ENCODE measurements around the gene CACNA2D2.

DNA sequence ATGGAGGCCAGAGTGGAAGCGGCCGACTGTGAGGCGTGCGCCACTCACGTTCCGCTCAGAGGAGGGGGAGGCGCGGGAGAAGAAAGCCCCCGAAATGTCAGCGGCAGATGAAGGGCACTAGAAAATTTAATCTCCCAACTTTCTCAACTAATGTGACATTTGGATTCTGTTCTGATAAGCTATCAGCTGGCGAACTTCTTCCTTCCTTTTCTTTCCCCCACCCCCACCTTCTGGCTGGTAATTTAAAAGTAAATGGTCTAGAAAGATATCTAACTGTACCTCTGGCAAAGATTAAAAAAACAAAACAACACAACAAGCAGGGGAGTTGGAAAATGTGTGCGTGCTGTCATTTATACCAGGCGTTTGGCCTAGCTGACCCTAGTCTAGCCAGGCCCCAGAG is 117.7 kb downstream of the CACNA2D2 start:
- TF ChIP-seq, protein P1, sequence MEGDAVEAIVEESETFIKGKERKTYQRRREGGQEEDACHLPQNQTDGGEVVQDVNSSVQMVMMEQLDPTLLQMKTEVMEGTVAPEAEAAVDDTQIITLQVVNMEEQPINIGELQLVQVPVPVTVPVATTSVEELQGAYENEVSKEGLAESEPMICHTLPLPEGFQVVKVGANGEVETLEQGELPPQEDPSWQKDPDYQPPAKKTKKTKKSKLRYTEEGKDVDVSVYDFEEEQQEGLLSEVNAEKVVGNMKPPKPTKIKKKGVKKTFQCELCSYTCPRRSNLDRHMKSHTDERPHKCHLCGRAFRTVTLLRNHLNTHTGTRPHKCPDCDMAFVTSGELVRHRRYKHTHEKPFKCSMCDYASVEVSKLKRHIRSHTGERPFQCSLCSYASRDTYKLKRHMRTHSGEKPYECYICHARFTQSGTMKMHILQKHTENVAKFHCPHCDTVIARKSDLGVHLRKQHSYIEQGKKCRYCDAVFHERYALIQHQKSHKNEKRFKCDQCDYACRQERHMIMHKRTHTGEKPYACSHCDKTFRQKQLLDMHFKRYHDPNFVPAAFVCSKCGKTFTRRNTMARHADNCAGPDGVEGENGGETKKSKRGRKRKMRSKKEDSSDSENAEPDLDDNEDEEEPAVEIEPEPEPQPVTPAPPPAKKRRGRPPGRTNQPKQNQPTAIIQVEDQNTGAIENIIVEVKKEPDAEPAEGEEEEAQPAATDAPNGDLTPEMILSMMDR (IDR thresholded peaks at IDR 0.05; ENCODE audit: low read length): no peak
- TF ChIP-seq EZH2phosphoT487 (IDR thresholded peaks at IDR 0.05; ENCODE audit: low read length): no peak
